GM18868 (cell line): ENCODE results near the gene CYP17A1.
"Not testable (repeated sequence)": the region's sequence is repeated elsewhere in the genome, so short reads cannot be mapped to it uniquely, and the experiment has no call there.

Experiments used
- ATAC-seq: cut with Tn5 transposase; IDR thresholded peaks from one replicate; pipeline ENCODE4 v1.9.1; 2021; ENCODE audit warnings: mild to moderate bottlenecking, moderate library complexity; ENCODE audit not compliant: unreplicated experiment

CYP17A1 gene

DNA sequence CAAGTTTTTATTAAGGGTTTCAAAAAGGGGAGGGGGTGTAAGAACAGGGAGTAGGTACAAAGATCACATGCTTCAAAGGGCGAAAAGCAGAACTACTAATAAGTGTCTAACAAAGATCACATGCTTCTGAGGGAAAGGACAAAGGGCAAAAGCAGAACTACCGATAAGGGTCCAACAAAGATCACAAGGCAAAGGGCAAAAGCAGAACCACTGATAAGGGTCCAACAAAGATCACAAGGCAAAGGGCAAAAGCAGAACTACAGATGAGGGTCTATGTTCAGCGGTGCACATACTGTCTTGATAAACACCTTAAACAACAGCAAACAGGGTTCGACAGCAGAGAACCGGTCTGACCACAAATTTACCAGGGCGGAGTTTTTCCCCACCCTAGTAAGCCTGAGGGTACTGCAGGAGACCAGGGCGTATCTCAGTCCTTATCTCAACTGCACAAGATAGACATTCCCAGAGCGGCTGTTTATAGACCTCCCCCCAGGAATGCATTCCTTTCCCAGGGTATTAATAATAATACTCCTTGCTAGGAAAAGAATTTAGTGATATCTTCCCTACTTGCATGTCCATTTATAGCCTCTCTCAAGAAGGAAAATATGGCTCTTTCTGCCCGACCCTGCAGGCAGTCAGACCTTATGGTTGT is 1.2 kb upstream of the CYP17A1 start:
- not testable (repeated sequence) for ATAC-seq

DNA sequence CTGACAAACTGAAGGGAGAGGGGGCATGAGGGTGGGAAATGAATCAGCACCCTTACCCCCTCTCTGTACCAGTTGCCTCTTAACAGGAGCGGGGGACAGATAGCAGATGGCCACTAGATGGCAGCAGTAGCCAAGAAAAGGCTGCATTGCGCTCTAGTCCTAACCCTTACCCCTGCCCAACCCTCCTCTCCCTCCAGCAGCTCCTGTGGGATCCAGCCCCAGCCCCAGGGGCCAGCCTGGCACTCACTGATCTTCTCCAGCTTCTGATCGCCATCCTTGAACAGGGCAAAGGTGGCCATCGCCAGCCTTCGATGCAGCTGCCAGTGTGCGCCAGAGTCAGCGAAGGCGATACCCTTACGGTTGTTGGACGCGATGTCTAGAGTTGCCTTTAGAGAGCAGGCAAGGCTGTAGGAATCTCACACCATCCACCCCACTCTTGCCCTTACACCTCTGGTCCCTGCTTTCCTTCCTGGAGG is 2.2 kb downstream of the CYP17A1 start:
- peak; percentile 64 for ATAC-seq

GRCh38 chr10:102834143-102834542 is 3.1 kb downstream of the CYP17A1 start:
- ATAC-seq = no peak

GRCh38 chr10:102832987-102833386 is 4.2 kb downstream of the CYP17A1 start:
- no peak for ATAC-seq

- ATAC-seq = no peak
Measured at GRCh38 chr10:102832248-102832647, 5.0 kb downstream of the CYP17A1 start.

DNA sequence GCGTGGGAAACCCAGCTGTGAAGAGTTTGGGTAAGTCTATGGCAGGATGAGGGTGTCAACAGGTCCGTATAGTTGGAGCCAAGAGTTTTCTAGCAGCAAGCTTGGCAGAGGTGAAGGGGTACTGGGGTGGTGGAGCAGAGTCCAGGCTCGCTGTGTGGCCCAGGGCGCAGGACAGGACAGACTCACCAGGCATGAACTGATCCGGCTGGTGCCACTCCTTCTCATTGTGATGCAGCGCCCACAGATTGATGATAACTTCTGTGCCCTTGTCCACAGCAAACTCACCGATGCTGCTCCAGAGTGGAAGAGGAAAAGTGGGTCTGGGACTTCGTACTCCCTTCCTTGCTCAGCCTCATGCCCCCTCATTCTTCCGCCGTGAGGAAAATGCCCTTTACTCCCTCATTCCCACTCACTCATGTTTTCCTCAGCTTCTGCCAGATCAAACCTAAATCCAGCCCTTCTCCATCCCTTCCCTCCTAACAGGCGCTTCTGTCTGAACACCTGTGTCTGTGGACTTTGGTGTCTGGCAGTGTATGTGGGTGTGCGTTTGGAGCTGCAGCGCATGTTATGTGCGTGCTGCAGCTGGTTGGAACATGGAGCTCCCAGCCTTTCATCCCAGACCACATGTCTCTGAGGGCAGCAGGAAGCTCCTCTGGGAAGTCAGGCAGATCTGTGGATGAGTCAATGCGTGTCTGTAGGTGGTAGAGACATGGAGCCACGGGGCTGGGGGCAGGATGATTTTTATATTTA is 5.7 kb downstream of the CYP17A1 start:
- no peak for ATAC-seq

GRCh38 chr10:102827597-102827975 is 9.6 kb downstream of the CYP17A1 start:
- no peak for ATAC-seq

- ATAC-seq = no peak
Measured at GRCh38 chr10:102826148-102826796, 10.9 kb downstream of the CYP17A1 start.

DNA sequence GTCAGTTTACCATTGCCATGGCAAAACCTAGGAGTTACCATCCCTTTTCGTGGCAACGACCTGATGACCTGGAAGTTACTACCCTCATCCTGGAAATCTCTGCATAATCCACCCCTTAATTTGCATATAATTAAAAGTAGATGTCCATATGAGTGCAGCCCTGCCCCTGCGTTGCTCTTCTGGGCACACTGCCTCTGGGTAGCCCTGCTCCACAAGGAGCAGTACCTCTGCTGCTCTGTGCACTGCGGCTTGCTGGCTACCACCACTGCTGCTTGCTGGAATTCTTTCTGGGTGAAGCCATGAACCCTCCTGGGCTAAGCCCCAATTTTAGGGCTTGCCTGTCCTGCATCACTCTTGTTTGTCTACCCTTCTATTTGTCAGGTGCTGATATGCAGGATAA is 12.5 kb downstream of the CYP17A1 start:
- no peak for ATAC-seq

DNA sequence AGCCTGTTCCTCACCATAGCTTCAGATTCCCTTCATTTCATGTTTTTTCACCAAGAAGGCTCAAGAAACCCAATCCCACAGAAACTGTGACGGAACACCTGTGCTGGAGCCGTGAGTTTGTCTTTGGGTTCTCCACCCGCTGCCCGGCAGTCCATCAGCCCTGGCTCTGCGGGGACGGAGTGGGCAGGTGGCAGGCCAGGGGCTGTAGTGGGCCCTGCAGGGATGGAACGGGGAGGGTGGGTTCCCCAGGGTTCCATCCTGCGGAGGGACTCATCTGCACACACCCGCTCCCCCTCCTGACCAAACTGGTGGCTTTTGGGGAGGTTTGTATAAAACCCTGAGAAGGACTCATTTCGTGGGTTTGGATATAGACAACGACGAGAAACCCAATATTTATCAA is 15.0 kb downstream of the CYP17A1 start:
- ATAC-seq = no peak

DNA sequence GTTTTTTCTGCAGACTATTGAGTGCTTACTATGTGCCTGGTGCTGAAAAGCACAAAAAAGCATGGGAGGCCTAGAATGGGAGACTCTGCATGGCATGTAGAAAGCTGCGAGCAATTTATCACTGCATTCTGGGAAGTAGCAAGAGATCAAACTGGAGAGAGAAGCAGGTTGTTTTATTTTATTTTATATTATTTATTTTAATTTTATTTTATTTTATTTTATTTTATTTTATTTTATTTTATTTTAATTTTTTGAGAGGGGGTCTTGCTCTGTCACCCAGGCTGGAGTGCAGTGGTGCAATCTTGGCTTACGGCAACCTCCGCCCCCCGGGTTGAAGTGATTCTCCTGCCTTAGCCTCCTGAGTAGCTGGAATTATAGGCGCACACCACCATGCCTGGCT is 17.2 kb downstream of the CYP17A1 start:
- ATAC-seq = not testable (repeated sequence)

DNA sequence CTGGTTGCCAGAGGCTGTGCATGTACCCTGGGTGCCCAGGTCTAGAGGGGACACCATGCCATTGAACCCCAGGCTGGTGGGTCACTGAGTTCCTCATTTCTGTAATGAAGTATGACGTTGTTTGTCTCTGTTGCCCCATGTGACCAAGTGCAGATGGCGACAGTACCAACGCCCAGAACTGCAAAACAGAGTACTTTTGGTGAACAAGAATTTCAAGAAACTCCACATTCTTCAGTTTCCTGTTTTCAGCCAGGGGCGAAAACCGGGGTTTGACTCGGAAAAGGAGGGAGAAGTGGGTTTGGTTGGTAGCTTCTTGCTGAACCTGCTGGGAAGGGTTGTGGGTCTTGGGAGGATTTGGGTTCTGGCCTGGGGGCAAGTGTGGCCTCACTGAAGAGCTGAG is 18.2 kb downstream of the CYP17A1 start:
- no peak for ATAC-seq

DNA sequence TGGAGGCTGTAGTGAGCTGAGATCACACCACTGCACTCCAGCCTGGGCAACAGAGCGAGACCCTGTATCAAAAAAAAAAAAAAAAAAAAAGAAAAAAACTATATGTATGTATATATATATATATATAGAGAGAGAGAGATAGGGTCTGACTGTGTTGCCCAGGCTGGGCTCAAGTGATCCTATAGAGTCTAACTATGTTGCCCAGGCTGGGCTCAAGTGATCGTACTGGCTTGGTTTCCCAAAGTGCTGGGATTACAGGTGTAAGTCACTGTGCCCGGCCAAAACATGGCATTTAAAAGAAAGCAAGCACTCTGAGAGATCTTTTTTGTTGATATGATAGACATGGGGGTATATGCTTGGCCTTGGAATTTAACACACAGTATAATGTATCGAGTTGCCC is 20.0 kb downstream of the CYP17A1 start:
- ATAC-seq = no peak

GRCh38 chr10:102815790-102816549 is 21.2 kb downstream of the CYP17A1 start:
- no peak for ATAC-seq

- no peak for ATAC-seq
Measured at GRCh38 chr10:102814873-102815661, 22.1 kb downstream of the CYP17A1 start.

GRCh38 chr10:102814453-102814871 is 22.8 kb downstream of the CYP17A1 start:
- no peak for ATAC-seq

DNA sequence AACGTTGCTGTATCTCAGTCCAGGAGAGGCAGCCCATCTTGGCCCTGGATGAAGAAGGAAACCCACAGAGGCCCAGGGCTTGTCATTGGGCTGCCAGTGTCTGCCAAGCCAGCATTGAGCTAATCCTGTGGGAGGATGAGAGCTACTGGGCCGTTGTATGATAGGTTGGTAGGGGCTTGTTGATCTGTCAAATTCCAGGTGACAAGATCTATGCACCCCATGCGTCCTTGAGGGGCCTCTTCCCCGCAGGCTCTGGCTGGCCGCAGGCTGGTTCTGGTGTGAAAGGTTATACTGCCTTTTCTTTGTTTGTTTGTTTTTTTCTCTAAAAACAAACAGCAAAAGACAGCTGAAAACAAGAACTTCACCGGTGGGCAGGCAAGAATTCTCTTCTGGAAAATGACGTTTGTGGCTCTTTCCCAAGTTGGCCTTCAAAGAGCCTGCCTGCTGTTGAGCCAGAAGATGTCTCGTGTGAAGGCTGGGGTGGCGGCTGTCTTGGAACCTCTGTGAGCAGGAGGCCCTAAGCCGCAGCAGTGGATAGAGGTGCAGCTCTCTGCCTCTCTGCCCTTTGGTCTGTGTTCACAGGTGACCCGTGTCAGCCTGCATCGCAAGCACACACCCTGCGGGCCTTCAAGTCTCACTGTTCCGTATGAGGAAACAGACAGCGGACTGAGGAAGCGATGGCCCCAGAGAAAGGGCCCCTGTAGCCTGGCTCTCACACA is 23.3 kb downstream of the CYP17A1 start:
- ATAC-seq = no peak

DNA sequence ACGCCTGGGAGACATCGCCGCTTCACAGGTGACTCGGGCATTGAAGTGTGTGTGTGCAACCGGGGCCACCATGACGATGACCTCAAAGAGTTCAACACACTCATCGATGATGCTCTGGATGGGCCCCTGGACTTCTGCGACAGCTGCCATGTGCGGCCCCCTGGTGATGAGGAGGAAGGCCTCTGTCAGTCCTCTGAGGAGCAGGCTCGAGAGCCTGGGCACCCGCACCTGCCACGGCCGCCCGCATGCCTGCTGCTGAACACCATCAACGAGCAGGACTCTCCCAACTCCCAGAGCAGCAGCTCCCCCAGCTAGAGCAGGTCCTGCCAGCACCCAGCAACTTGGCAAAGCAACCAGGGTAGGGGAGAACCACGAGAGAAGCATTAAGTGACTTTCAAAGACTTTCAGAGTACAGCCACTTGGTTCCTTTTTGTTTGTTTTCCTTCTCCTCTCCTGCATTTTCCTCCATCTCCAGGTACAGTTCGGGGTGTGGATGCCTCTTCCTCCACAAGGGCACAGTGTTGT is 24.1 kb downstream of the CYP17A1 start:
- ATAC-seq = no peak

DNA sequence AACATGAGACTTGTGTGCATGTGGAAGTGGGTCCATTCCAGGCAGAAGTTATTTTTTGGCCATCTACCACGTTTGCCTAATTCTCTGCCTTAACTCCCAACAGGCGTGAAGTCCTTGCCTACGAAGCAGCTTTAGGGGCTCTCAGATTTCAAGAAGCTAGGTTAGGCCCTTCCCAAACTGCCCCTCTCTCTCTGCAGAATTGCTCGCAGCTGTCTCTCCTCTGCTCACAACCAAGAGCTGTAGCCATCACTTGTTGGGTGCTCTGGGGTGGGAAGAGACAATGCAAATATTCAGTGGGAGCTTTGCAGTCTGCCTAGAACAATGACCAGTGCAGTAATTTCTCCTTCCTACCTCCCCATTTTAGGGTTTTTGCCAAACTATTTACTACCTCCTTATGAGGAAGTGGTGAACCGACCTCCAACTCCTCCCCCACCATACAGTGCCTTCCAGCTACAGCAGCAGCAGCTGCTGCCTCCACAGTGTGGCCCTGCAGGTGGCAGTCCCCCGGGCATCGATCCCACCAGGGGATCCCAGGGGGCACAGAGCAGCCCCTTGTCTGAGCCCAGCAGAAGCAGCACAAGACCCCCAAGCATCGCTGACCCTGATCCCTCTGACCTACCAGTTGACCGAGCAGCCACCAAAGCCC is 24.9 kb downstream of the CYP17A1 start:
- ATAC-seq = no peak
